Kidney glomerular epithelial cell (primary cell): ENCODE measurements around the gene IGFBP6.

ENCODE experiments used
- DNase-seq: peaks from one replicate; lab custom pipeline; 2025; lab: John Stamatoyannopoulos, UW

IGFBP6 gene

DNA sequence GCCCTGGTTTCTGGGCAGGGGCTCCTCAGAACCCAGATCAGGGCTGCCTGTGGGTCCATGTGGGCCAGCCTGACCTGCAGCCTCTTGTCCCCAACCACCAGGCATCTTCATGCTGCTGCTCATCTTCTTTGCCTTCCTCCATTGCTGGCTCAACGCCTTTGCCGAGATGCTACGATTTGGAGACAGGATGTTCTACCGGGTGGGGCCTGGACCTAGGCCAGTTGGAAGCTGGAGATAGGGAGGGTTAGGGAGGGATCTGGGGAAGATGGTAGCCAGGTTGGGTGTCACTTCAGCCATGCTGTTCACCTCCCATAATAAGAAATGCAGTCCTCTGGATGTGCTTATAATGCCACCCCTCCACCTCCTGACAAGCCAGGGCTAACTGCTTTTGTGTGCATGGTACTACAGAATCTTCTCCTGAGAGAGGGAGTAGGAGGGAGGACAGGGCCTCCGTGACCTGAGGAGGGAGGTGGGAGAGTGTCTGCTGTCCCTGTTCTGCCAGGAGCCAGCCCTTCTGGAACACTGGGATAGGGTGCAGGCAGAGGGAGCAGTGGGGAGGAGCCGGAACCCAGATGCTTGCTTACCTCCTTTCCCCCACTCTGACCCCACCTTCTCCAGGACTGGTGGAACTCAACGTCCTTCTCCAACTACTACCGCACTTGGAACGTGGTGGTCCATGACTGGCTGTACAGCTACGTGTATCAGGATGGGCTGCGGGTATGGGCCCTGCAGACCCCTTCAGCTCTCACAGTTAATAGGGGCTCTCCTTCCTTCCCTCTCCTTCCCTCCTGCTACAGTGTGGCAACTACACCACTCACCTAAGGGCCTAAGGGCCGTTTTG is 23.4 kb downstream of the IGFBP6 start:
- no peak for DNase-seq

DNA sequence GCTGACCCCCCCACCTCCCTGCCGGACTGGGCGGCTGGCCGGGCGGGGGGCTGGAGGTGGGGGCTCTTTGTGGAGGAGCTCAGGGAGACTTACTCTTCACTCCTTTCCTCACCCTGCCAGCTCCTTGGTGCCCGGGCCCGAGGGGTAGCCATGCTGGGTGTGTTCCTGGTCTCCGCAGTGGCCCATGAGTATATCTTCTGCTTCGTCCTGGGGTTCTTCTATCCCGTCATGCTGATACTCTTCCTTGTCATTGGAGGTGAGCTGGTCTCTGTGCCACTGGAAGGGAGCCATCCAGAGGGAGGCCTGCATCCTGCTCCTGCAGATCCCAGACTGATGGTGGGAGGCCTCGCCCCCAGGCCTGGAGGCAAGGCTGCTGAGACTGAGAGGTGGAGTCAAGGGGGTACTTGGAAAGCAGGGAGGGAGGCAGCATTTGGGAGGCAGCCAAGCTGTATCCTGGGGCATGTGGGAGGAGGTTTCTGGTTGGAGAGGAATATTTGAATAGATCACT is 25.5 kb downstream of the IGFBP6 start:
- peak; percentile 12 for DNase-seq

DNA sequence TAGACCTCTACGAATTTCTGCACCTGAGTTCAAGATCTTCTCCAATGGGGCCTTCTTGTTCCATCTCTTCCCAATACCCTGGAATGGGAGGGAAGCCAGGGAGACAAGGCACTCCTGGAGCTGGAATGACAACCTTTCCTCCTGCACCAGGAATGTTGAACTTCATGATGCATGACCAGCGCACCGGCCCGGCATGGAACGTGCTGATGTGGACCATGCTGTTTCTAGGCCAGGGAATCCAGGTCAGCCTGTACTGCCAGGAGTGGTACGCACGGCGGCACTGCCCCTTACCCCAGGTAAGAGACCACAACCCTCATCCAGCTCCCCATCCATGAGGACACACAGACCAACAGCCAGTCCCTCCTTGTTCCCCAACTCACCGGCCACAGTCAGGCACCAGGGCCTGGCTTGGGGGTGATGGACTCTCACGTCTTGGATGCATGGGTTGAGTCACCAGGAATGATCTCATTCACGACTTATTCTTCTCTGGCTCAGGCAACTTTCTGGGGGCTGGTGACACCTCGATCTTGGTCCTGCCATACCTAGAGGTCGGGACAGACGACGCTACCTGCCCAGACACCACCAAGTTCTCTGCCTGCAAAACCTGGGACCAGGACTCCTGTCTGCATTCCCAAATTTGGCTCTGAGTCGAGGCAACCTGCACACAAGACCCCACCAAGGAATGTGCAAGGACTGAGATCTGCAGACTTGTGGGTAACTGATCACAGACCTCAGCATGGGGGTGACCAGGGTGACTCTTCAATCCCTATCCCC is 26.3 kb downstream of the IGFBP6 start:
- DNase-seq = peak; percentile 19

DNA sequence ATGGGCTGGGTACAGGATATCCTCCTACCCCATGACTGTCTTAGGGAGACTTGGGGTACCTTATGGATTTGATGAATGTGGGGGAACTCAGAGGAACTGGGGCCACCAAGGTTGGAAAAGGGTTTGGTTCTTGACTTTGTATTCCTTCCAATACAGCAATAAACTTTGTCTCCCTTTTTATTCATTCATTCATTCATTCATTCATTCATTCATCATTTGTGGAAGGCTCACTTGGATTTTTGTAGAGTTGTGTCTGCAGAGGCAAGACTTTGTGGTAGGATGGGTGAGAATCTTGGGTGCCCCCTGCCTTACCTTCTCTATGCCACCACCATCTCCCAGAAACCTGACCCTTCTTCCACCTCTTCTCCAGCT is 26.9 kb downstream of the IGFBP6 start:
- no peak for DNase-seq

DNA sequence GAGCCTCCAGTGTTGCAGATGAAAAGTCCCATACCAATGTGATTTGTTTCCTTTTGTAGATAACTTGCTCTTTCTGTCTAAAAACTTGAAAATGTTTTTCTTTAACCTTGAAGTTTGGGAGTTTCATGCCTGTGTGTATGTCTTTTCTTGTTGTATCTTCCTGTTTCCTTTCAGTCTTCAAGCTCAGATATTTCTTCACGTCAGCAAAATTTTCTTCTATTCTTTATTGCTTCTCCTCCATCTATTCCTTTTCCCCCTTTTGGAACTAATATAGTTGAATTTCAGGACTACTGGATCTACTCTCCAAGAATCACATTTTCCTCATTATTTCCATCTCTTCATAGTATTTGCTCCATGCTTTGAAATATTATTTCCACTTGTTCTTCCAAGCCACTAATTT is 29.7 kb downstream of the IGFBP6 start:
- no peak for DNase-seq

DNA sequence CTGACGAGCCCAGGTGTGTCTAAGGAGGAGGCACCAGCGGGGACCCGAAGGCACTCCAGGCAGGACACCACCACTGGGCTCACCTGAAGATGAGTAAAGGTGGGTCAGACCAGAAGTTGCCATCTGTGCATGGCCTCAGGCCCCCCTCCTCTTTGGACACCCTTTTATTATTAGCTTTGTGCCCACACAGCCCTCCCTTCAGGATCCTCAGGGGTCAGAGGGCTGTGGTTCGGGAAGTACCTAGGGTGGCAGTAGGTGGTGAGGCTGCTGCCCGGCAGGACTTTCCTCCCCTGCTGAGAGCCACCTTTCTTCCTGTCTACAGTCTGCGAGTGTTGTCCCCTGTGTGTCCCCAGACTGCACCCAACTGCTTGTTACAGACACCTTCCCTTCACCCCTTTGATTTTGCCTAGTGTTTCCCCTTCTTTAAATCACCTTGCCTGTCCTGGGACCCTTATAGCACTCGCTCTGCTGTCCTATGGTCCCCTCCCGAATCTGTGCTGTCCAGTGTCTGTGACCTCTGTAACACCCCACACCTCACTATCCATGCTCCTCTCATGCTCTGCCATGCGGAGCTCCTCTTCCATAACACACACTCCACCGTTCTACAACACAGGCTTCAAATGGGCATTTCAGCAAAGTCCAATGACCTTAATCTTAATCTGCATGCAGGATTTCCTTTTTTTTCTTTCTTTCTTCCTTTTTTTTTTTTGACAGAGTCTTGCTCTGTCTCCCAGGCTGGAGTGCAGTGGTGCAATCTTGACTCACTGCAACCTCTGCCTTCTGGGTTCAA is 31.5 kb downstream of the IGFBP6 start:
- DNase-seq = no peak

DNA sequence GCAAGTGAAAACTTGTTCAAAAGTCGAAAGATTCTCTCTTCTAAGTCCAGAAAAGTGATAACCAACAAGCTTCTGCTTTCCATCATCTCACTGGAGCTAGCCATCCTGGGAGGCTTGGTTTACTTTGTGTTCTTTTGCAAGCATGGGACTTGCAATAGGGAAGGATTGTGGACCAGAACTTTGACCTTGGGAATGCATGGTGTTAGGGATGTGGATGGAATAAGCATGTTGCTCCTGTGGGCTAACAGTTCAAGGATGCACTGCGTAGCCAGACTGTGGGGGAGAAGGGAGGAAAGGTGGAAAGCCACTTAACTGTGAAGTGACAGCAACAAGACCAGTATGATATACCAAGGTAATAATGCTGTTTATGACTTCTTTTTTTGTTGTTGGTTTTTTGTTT is 34.4 kb downstream of the IGFBP6 start:
- DNase-seq = no peak

DNA sequence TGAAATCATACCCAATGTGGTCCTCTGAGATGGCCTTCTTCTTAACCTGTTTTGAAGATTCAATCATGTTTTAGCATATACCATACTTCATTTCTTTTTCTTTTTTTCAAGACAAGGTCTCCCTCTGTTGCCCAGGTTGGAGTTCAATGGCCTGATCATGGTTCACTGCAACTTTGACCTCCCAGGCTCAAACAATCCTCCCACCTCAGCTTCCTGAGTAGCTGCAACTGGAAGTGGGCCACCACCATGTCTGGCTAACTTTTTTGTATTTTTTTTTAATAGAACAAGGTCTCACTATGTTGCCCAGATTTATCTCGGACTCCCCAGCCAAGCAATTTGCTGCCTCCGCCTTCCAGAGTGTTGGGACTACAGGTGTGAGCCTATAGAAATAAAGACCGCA is 36.3 kb downstream of the IGFBP6 start:
- DNase-seq = no peak

DNA sequence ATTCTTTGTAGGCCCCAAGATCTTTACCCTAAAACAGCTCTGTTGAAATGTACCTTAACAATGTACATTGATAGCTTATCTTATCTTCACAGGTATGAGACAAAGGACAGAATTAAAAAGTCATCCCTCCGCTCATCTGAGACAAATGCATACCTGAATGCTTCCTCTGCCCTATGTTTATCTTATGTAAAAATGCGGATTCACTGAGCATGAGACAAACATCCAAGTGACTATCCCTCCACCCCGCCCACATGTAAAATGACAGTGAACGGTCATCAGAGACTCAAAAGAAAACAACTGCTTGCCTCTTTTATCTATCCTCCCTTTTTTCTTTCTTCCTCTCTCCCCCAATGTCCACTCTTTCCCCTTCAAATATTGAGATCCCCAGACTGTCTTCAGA is 45.9 kb downstream of the IGFBP6 start:
- no peak for DNase-seq

DNA sequence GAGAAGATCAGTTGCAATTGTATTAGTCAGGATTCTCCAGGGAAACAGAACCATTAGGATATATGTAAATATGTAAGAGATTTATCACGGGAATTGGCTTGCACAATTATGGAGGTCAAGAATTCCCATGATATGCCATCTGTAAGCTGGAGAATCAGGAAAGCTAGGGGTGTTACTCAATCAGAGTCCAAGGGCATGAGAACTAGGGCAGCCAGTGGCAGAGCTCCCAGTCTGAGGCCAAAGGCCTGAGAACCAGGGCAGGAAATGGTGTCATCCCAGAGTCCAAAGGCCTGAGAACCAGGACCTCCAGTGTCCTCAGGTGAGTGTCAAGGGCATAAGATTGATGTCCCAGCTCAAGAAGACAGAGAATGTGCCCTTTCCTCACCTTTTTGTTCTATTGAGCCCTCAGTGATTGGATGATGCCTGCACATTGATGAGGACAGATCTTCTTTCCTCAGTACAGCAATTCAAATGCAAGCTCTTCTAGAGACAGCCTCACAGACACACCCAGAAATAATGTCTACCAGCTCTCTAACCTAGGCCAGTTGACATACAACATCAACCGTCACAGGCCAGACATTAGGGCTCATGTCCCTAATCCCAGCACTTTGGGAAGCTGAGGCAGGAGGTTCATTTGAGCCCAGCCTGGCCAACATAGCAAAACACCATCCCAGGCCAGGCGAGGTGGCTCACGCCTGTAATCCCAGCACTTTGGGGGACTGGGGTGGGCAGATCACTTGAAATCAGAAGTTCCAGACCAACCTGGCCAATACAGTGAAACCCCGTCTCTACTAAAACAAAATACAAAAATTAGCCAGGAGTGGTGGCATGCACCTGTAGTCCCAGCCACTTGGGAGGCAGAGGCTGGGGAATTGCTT is 48.2 kb downstream of the IGFBP6 start:
- no peak for DNase-seq

DNA sequence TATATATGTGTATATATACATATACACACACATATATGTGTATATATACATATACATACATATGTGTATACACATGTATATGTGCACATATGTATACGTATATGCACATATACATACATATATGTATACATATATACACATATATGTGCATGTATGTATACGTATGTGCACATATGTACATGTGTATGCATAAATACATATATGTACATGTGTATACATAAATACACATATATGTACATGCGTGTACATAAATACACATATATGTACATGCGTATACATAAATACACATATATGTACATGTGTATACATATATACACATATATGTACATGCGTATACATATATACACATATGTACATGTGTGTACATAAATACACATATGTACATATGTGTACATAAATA is 49.7 kb downstream of the IGFBP6 start:
- no peak for DNase-seq

DNA sequence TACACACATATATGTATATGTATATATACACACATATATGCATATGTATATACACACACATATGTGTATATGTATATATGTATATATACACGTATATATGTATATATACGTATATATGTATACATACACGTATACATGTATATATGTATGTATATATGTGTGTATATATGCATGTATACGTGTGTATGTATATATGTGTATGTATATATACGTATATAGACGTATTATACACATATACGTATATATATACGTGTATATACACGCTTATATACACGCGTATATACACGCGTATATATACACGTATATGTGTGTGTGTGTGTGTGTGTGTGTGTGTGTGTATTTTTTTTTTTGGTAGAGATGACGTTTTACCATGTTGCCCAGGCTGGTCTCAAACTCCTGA is 50.2 kb downstream of the IGFBP6 start:
- DNase-seq = no peak

DNA sequence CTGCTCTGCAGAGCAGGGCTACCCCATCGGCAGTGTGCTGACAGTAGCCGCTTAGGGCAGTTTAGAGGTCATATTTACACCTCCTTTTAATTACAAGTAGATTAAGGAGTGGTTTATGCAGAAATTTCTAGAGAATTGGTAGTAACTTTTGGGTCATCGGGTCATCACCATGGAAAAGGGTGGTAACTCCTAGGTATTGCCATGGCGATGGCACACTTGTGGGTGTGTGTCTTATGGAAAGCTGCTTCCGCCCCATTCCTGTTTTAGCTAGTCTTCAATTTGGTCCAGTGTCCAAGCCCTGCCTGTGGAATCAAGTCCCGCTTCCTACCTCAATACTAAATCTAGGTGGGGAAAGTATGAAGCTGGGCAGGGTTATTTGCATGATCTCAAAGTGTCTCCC is 53.6 kb downstream of the IGFBP6 start:
- no peak for DNase-seq
